NCI-H526 treated with DMSO at 0.1 percent for 48 hours (cell line): ENCODE measurements around the gene PIK3R6.

Experiments used
- DNase-seq: peaks from one replicate; lab custom pipeline; 2025; lab: John Stamatoyannopoulos, UW

Gene PIK3R6

DNA sequence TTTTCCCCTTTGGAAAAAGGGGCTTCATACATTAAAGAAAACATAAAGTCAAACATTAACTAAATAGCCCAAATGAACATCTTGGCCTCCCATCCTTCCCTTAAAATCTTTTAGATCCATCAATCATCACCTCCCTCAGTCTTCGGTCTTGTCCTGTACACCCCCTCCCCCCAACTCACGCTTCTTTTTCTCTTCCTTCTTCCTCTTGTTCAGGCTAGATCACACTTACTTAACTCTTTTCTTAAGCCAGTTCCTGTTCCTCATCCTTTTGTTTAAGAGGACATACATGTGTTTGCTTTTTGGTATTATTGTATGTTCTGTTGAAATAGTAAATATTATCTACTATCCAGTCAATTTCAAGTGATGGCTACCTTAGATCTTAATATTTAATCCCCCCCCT lies 73.8 kb downstream of the PIK3R6 start:
- DNase-seq = no peak

DNA sequence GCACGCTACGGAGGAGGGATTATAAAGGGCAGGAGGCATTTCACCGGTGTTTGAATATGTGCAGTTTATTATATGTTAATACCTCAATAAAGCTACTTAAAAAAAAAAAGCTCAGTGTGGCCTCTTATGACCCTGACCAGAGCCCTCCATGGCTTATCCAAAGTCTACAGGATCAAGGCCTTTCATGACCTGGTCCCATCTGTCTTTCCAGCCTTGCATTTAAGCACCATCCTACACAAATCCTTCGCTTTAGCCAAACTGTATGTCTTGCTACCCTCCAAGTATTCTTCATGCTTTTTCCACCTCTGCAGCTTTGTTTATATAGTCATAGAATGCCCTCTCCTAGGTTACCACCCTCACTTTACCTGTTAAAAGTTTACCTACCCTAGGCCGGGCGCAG lies 74.8 kb downstream of the PIK3R6 start:
- no peak for DNase-seq

DNA sequence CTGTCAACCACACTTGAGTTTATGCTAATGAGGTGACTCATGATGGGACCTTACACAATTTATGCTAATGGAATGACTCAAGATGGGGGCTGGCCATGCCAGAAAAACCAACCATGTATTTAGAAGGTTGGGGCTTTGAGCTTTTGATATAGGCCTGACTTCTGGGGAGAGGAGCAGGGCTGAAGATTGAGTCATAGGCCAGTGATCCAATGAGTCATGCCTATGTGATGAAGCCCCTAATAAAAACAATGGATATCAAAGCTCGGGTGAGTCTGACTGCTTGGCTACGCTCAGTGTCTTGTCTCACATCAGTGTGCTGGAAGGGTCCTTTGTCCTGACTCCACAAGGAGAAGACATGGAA lies 75.6 kb downstream of the PIK3R6 start:
- DNase-seq = no peak

DNA sequence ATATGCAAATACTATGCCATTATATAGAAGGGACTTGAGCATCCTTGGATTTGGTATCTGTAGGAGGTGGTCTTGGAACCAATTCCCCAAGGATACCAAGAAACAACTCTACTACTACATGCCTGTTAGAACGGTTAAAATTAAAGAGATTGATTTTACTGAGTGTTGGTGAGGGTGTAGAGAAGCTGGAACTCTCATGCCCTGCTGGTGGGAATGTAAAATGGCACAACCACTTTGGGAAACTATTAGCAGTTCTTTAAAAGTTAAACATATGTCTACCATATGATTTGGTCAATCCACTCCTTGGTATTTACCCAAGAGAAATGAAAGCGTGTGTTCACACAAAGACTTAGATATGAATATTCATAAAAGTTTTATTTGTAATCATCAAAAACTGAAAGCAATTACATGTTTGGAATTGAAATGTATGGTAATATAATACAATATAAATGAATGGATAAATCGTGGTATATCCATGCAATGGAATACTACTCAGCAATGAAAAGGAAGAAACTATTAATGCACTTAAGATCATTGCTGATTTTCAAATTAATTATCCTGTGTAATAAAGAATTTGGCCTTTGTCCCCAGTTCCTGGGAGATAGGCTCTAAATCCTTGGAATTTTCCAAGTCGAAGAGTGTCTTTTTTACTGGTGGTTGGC lies 76.1 kb downstream of the PIK3R6 start:
- DNase-seq = no peak

DNA sequence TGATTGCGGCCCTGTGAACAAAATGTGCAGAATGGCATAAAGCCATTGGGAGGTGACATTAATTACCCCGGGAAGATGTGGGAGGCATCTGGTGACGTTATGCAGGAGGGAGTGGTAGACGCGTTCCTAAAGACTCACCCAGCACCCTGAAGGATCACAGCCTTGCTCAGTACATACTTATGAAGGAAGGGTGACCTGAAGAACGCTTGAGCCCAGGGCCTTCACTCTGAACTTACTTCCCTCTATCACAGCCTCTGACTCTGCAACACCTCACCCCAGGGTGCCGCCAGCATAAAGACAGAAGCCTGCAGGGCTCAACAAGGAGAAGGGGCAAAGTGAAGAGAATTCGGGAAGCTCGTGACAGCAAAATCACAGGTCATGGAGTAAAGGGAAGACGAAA lies 77.7 kb downstream of the PIK3R6 start:
- DNase-seq = no peak

DNA sequence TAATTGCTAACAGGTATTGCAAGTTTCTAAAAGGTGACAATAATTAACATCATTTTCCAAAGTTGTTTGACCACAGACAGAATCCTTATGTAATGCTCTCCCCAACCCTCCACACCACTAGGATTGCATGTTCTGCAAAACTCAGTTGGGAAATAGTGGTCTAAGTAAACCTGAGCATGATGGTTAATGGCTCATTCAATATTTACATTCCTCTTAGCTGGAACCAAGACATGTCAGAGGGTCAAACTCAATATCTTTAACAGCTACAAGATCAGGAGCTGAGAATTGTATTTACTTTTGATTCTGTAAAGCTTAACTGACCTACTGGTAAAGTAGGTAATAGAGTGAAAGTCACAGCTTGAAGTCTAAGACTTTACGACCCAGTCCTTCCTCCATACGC lies 78.5 kb downstream of the PIK3R6 start:
- DNase-seq = no peak

DNA sequence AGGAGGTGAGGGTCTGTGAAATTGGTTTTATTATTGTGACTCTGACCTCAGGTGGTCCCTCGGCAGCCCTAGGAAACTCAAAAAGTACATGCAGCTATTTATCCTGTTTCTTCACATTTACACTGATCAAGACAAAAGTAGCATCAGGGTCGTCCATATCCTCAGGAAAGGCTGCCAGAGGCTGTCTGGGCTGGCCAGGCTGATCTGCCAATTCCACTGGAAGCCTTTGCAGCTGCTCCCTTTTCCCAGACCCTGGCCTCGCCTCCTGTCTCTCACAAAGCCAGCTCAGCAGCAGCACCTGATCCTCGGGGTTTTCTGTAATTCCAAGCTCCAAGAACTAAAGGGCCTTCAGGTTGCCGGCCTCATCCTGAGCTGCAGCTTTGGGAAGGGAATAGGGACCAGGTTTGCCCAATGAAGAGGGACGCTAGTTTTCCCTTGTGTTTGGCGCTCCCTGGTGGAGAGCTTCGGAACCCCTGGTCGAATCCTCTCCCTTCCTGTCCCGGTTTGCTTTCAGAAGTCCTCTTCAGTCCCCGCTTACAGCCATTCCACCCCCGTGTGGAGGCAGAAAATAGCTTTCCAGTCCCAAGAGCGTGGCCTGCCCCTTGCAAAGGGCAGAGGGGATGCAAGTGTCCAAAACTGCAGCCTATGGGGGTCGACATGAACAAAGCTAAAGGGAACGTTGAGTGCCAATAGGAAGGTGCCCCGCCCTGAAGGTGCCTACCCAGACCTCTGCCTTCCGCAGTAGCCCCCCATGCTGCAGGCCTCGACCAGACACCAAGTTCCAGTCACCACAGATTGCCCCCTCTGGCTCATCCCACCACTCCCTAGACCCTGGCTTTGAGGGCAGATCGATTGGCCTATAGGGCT lies 81.7 kb downstream of the PIK3R6 start:
- DNase-seq = peak; percentile 8

DNA sequence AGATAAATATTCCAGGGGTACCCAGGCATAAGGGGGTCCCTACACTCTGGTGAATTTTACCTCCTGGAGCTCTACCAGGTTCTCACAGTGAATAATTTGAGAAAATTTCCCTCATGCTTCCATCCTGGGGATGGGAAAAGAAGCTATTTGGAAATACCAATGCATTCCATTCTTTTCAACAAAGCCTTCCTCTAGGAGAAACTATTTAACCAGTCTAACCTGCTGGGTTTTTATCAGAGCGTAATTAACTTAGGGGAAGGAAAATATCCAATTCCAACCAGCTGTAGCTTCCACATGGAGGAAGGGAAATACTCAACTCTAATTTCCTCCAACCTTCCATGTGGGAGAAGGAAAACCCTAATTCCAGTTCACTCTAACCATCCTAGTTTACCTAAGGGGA lies 85.3 kb downstream of the PIK3R6 start:
- DNase-seq = no peak

DNA sequence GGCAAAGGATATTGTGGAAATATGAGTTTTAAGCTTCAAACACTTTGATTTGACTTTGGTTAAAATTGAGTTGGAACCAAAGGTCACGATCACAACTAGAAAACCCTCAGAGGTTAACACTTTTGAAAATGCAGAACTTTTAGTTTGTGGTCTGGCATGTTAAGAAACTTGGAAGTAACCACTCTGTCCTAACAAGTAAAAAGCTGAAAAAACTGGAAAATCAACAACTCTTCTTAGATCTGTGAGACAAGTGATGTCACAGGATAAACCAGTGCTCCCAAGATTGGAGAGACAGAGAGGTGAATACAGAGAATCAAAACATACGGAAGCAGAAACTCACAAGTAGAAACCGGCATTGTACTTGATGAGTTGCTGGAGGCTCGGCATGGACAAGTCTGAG lies 85.7 kb downstream of the PIK3R6 start:
- DNase-seq = no peak

DNA sequence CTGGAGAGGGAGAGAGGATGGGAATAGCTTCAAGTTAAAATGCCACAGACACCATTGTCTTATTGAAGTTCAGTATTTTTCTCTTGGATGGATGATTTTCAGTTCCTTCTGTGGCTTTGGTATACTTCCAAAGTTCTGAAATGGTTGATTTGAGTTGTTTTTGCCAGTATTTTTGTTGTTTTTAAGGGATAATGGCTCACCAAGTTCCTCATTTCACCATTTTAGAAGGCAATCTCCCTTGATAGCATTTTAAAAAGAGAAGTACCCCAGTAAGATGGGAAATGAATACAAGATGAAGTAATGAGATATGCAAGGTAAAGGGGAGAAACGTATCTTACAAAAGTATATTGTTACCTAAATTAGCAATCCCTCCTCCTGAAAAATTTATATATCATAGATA lies 90.6 kb downstream of the PIK3R6 start:
- DNase-seq = no peak

DNA sequence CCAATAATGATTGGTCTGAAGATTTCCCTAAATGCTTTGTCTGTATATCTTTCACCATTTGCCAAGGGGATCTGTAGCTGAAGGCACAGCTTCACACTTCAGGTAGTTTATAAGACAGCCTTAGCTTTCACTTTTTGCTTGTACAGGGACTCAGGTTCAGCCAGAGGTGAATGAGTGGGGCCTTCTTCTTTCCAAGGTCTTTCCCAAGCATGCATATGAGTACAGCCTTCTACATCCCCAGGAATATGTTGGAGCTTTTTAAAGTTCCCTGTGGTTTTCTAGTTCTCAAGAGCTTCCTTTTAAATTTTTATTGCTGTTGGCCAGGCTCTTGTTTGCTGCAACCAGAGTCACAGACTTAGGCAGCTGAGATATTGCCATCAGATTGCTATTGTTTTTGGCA lies 91.2 kb downstream of the PIK3R6 start:
- DNase-seq = no peak

DNA sequence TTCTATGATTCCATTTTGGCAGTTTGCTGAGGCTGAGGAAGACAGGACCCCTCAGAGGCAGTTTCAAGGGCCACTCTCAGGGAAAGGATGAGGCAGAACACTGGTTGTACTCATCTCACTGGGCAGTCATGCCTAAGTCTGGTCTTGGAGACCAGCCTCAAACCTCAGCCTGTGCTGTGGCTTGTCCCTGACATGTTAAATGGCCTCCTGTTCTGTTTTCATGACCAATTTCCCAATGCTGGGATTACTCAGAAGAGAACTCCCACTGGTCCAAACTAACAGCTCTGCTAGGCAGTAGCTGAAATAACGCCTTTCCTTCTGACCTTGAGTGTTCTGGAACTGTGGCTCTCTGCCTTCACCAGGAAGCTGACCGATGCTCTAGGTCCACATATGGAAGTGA lies 100.7 kb downstream of the PIK3R6 start:
- no peak for DNase-seq

DNA sequence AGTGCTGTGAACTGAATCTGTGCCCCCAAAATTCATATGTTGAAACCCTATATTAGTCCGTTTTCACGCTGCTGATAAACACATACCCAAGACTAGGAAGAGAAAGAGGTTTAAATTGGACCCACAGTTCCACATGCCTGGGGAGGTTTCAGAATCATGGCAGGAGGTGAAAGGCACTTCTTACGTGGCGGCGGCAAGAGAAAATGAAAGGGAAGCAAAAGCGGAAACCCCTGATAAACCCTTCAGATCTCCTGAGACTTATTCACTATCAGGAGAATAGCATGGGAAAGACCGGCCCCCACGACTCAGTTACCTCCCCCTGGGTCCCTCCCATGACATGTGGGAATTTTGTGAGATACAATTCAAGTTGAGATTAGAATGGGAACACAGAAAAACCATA lies 105.5 kb downstream of the PIK3R6 start:
- no peak for DNase-seq

DNA sequence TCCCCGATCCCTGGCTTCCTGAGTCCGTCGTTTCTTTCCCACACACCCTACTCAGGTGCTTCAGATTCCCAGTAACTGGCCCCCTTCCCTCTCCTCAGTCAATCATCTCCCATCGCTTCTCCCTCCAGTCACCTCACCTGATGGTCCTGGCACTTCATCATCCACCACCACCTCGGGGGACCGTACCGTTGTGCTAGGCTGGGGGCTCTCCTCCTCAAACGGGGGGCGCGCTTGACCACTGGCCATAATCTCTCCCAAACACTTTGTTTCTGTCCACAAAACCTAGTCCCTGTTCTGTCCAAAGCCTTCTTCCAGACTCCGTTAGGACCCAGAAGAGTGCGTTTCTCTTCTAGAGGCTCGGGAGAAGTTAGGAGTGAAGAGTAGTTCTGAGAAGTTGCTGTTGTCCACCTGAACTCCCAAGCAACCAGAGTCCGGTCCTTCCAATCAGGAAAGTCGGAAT lies 109.3 kb downstream of the PIK3R6 start, which contains the start of gene SPDYE4:
SPDYE4 (minus strand) TSS at position 410 of the 460 bp plus-strand sequence; CDS start at position 246, 164 bp downstream.
- DNase-seq = no peak

DNA sequence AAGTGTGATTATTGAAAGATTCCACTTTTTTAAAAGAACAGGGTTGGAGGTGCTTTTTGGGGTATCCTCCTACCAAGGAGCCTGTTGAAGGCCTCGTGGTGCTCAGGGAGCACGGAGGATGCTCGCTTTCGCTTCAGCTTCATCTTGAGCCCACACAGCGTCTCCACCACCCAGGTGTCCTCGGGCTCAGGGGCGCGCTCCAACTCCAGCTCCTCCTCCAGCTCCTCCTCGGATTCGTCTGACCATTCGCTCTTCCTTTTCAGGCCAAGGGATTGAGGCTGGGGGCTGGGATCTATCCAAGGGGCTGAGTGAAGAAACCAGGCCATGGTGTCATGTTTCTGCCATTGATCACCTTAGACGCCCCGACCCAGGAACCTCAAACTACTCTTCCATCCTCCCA lies 110.3 kb downstream of the PIK3R6 start:
- DNase-seq = no peak

DNA sequence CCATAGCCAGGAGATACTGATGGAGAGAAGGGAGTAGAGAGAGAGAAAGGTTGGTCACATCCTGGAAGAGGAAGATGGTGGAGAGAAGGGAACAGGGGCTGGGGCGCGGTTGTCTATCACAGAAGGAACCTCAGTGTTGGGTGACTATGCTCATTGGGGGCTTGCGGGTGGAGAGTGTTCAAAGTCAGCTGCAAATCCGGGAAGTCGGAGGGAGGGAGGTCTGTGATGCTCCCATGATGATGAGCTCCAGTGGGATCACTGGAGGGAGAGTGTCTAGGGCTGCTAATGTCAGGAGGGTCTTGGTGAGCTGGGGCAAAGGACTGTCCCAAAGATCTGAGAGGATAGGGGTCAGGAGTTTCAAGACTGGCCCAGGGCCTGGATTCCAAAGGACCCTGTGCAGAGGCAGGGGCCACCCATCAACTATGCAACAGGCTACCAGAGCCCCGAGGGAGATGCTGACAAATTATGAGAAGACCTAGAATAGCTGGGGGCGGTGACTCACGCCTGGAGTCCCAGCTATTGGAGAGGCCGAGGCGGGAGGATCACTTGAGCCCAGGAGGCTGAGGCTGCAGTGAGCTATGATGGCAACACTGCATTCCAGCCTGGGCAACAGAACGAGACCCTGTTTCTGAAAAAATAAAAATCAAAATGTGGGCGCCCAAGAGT lies 111.8 kb downstream of the PIK3R6 start:
- DNase-seq = no peak

DNA sequence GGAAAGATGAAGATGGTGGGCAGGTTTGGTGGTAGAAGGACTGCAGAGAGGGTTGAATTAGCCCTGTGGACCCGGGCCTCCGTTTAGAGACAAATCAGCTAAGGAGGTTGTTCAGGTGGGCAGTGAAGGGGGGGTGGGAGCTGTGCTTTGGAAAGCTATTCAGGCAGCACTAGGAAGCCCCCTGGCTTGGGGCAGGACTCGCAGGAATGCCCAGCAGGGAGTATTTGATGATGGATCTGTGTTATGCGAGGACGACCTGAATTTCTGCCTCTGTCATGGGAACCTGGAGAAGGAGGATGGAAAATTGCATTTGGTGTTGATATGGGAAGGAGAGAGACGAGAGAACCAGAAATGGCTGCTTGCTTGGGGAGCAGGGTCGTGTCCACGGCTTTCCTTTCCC lies 112.6 kb downstream of the PIK3R6 start:
- no peak for DNase-seq

DNA sequence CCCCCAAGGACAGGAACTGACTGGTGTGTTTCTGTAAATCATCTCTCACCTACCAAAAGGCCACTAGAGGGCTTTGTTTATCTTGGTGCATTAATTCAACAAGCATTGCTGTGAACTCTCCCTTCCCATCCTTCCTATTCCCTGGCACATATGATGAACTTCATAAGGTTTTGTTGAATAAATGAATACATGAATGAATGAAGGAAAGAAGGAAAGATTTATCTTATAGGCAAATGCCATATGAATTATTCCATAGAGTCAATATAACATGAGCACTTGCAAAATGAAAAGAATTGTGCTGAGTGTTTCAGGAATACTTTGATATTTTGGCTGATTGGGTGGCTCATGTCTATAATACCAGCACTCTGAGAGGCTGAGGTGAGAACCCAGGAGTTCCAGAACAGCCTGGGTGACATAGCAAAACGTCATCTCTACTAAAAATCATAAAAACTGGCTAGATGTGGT lies 113.5 kb downstream of the PIK3R6 start:
- peak; percentile 13 for DNase-seq

DNA sequence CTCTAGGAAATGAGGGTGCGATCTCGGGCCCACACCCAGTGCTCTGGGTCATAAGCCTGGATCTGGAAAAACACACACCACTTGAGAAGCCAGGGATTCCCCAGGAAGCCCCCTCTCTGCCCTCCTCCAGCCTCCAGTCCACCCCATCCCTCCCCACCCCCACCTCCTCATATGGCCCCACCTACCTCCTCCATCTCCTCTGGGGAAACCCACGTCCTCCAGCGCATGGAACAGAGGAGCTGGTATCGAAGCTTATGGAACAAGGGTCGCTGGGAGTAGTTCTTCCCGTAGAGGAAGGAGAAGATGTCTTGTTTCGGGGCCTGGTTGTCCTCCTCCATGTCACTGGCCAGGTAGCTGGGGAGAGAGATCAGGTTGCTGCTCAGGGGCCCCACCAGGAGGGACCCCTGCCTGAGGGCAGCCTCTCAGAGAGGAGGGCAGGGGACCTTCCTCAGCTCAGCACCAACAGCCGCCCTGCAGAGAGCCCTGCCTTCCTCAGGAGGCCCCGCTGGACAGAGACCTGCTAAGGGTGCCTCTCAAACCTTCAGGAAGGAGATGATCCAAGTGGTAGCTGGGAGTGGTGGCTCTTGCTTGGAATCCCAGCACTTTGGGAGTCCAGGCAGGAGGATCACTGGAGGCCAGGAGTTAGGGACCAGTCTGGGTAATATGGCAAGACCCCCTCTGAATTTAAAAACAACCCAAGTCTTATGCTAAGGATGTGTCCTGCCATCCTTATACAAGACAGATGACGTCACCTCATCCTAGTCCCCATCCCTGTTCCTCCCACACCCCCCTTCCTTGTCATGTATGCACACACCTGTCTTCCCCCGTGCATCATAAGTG lies 114.1 kb downstream of the PIK3R6 start:
- no peak for DNase-seq
